HepG2 (cell line): ENCODE results near the gene M1AP. TPM values are rescaled to one million over a fixed set of nuclear protein-coding genes. Genes with fewer than 3 reads are reported as not detected.

Experiments
- CHD2 ChIP-seq: IDR thresholded peaks from 2 replicates; pipeline ENCODE4 v1.6.1; 2011; ENCODE audit warnings: low read depth, low read length, improper control_type of control experiment
- HMG20B ChIP-seq: conservative IDR thresholded peaks from 2 replicates; pipeline ENCODE4 v1.6.1; 2016; ENCODE audit warnings: missing genetic modification reagents, missing compliant biosample characterization
- JUND ChIP-seq: sonication (generic); formaldehyde crosslinking; IDR thresholded peaks from 2 replicates; pipeline ENCODE4 v1.8.0; 2022; ENCODE audit warnings: mild to moderate bottlenecking, missing genetic modification reagents
- KDM1A ChIP-seq: IDR thresholded peaks from 2 replicates; pipeline ENCODE4 v1.6.1; 2016; ENCODE audit warnings: missing compliant biosample characterization
- KLF13 ChIP-seq: sonication (generic); formaldehyde crosslinking; IDR thresholded peaks from 2 replicates; pipeline ENCODE4 v1.4.0; 2020; ENCODE audit warnings: mild to moderate bottlenecking, missing genetic modification reagents
- RAD51 ChIP-seq: fragments of 450-650 bp; IDR thresholded peaks from 2 replicates; pipeline ENCODE4 v1.6.1; 2016; ENCODE audit warnings: borderline replicate concordance
- RARA ChIP-seq: IDR thresholded peaks from 2 replicates; pipeline ENCODE4 v1.6.1; 2016; ENCODE audit warnings: missing genetic modification reagents, missing compliant biosample characterization
- RFX1 ChIP-seq: fragments of 450-650 bp; IDR thresholded peaks from 2 replicates; pipeline ENCODE4 v1.6.1; 2017
- SMAD9 ChIP-seq: sonication (generic); formaldehyde crosslinking; IDR thresholded peaks from 2 replicates; pipeline ENCODE4 v1.5.1; 2020; ENCODE audit warnings: mild to moderate bottlenecking, missing genetic modification reagents
- ZFP1 ChIP-seq: IDR thresholded peaks from 2 replicates; pipeline ENCODE4 v1.6.1; 2016
- ZNF20 ChIP-seq: sonication (generic); formaldehyde crosslinking; IDR thresholded peaks from 2 replicates; pipeline ENCODE4 v1.4.0; 2020; ENCODE audit warnings: mild to moderate bottlenecking, moderate library complexity, missing genetic modification reagents
- ZNF44 ChIP-seq: sonication (generic); formaldehyde crosslinking; IDR thresholded peaks from 2 replicates; pipeline ENCODE4 v1.5.1; 2020; ENCODE audit warnings: mild to moderate bottlenecking, missing genetic modification reagents
- ZNF589 ChIP-seq: sonication (generic); formaldehyde crosslinking; conservative IDR thresholded peaks from 2 replicates; pipeline ENCODE4 v1.8.0; 2022; ENCODE audit warnings: mild to moderate bottlenecking, moderate library complexity, missing genetic modification reagents
- ZNF660 ChIP-seq: sonication (generic); formaldehyde crosslinking; IDR thresholded peaks from 2 replicates; pipeline ENCODE4 v1.5.1; 2020; ENCODE audit warnings: mild to moderate bottlenecking, low read depth, missing genetic modification reagents, borderline replicate concordance
- ZNF777 ChIP-seq: sonication (generic); formaldehyde crosslinking; IDR thresholded peaks from 2 replicates; pipeline ENCODE4 v1.4.0; 2020; ENCODE audit warnings: missing genetic modification reagents
- polyA plus RNA-seq, 8 experiments: library from polyadenylated mRNA; depleted of rRNA in 3 of 8; stranded (reverse) in 7 of 8; unstranded in 1 of 8; fragments of >200 nt; fragmentation: Illumina TruSeq in 4 of 8; extraction: Trizol in 4 of 8; gene quantifications; 2 replicates each; pipeline versions ENCODE4 v1.2.1 to v1.2.3, GENCODE V29; 2011 to 2016; ENCODE audit warnings: low read depth in 4 of 8, missing spikeins in 1 of 8, mixed read lengths in 1 of 8; ENCODE audit not compliant: insufficient read depth in 1 of 8
- total RNA-seq, 5 experiments: library from RNA; depleted of rRNA; stranded (reverse); fragments of >200 nt; fragmentation: Illumina TruSeq; extraction: Trizol; gene quantifications; 2 replicates each; pipeline ENCODE4 v1.2.3, GENCODE V29; 2016; ENCODE audit warnings: low read depth in 1 of 5
- TF ChIP-seq, protein P1 (sequence below): sonication (generic); formaldehyde crosslinking; IDR thresholded peaks from 2 replicates; pipeline ENCODE4 v1.9.0; 2021; ENCODE audit warnings: missing genetic modification reagents, borderline replicate concordance
- TF ChIP-seq, protein P2 (sequence below): sonication (generic); formaldehyde crosslinking; IDR thresholded peaks from 2 replicates; pipeline ENCODE4 v1.4.0; 2020; ENCODE audit warnings: missing genetic modification reagents
- TF ChIP-seq, protein P3 (sequence below): sonication (generic); formaldehyde crosslinking; IDR thresholded peaks from 2 replicates; pipeline ENCODE4 v1.4.0; 2020; ENCODE audit warnings: low read depth, mild to moderate bottlenecking, missing genetic modification reagents
- TF ChIP-seq, protein P4 (sequence below): sonication (generic); formaldehyde crosslinking; IDR thresholded peaks from 2 replicates; pipeline ENCODE4 v1.4.0; 2020; ENCODE audit warnings: missing genetic modification reagents
- TF ChIP-seq, protein P5 (sequence below): sonication (generic); formaldehyde crosslinking; IDR thresholded peaks from 2 replicates; pipeline ENCODE4 v1.5.1; 2020; ENCODE audit warnings: missing genetic modification reagents, mild to moderate bottlenecking, borderline replicate concordance

M1AP gene
- total and polyA plus RNA-seq, 2 of the 13 experiments (the other 11 are each of a cell fraction or from before 2014, with no cell fraction given): not detected

DNA sequence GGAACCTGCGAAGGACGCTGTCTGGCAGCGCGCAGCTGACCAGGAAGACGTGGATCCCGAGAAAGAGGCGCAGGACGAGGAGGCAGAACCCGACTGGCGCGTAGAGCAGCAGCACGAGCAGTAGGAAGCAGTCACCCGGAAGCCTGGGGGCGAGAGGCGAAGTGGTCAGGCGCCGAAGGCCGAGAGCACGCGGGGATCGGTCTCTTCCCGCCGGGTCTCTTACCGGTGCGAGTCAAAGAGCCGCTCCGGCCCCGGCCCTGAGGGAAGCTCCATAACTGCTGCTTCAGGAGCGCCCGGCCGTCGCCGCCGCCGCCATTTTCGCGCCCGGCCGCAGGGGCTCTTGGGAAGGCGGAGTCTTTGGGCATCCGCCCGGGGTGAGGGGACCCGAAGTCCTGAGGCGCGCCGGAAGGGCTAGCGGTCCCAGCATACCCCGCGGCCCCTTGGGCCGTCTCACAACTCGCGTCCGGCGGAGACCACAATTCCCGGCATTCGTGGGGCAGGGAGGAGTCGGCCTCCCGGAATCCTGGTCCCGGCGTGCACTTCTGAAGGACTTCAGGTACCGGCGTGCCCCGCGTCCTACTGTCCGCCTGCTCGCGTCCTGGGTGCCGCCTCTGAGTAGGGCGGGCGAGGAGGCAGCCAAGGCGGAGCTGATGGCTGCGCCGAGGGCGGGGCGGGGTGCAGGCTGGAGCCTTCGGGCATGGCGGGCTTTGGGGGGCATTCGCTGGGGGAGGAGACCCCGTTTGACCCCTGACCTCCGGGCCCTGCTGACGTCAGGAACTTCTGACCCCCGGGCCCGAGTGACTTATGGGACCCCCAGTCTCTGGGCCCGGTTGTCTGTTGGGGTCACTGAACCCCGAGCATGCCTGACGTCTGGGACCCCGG is 118.5 kb downstream of the M1AP start, which contains the start of the genes AUP1 and HTRA2 (continued):
- TF ChIP-seq, protein P1, sequence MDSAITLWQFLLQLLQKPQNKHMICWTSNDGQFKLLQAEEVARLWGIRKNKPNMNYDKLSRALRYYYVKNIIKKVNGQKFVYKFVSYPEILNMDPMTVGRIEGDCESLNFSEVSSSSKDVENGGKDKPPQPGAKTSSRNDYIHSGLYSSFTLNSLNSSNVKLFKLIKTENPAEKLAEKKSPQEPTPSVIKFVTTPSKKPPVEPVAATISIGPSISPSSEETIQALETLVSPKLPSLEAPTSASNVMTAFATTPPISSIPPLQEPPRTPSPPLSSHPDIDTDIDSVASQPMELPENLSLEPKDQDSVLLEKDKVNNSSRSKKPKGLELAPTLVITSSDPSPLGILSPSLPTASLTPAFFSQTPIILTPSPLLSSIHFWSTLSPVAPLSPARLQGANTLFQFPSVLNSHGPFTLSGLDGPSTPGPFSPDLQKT: peak; percentile 24; the same call in 1 of the 2 replicates
- TF ChIP-seq RFX1 (no peak), KDM1A (CRISPR knock-in tag) (no peak), ZNF777 (CRISPR knock-in tag) (0 out of 2 replicates have a peak, but pooled peaks have one; percentile 57), JUND (CRISPR knock-in tag) (peak; percentile 22; the same call in 1 of the 2 replicates), ZNF660 (CRISPR knock-in tag) (peak; percentile 21; the same call in 1 of the 2 replicates), RAD51 (no peak), SMAD9 (CRISPR knock-in tag) (no peak), KLF13 (CRISPR knock-in tag) (no peak), ZFP1 (CRISPR knock-in tag) (no peak; the same call in 1 of the 2 replicates), RARA (CRISPR knock-in tag) (no peak; the same call in none of the 2 replicates), HMG20B (CRISPR knock-in tag) (peak; percentile 15; the same call in 1 of the 2 replicates), CHD2 (peak; percentile 65; the same call in 1 of the 2 replicates), ZNF44 (no peak; the same call in 1 of the 2 replicates), ZNF20 (CRISPR knock-in tag) (peak; percentile 93), ZNF589 (no peak)
- TF ChIP-seq, protein P2, sequence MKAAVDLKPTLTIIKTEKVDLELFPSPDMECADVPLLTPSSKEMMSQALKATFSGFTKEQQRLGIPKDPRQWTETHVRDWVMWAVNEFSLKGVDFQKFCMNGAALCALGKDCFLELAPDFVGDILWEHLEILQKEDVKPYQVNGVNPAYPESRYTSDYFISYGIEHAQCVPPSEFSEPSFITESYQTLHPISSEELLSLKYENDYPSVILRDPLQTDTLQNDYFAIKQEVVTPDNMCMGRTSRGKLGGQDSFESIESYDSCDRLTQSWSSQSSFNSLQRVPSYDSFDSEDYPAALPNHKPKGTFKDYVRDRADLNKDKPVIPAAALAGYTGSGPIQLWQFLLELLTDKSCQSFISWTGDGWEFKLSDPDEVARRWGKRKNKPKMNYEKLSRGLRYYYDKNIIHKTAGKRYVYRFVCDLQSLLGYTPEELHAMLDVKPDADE (CRISPR knock-in tag): no peak
- TF ChIP-seq, protein P3, sequence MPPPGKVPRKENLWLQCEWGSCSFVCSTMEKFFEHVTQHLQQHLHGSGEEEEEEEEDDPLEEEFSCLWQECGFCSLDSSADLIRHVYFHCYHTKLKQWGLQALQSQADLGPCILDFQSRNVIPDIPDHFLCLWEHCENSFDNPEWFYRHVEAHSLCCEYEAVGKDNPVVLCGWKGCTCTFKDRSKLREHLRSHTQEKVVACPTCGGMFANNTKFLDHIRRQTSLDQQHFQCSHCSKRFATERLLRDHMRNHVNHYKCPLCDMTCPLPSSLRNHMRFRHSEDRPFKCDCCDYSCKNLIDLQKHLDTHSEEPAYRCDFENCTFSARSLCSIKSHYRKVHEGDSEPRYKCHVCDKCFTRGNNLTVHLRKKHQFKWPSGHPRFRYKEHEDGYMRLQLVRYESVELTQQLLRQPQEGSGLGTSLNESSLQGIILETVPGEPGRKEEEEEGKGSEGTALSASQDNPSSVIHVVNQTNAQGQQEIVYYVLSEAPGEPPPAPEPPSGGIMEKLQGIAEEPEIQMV: peak; percentile 22
- TF ChIP-seq, protein P4, sequence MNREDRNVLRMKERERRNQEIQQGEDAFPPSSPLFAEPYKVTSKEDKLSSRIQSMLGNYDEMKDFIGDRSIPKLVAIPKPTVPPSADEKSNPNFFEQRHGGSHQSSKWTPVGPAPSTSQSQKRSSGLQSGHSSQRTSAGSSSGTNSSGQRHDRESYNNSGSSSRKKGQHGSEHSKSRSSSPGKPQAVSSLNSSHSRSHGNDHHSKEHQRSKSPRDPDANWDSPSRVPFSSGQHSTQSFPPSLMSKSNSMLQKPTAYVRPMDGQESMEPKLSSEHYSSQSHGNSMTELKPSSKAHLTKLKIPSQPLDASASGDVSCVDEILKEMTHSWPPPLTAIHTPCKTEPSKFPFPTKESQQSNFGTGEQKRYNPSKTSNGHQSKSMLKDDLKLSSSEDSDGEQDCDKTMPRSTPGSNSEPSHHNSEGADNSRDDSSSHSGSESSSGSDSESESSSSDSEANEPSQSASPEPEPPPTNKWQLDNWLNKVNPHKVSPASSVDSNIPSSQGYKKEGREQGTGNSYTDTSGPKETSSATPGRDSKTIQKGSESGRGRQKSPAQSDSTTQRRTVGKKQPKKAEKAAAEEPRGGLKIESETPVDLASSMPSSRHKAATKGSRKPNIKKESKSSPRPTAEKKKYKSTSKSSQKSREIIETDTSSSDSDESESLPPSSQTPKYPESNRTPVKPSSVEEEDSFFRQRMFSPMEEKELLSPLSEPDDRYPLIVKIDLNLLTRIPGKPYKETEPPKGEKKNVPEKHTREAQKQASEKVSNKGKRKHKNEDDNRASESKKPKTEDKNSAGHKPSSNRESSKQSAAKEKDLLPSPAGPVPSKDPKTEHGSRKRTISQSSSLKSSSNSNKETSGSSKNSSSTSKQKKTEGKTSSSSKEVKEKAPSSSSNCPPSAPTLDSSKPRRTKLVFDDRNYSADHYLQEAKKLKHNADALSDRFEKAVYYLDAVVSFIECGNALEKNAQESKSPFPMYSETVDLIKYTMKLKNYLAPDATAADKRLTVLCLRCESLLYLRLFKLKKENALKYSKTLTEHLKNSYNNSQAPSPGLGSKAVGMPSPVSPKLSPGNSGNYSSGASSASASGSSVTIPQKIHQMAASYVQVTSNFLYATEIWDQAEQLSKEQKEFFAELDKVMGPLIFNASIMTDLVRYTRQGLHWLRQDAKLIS: no peak
- TF ChIP-seq, protein P5, sequence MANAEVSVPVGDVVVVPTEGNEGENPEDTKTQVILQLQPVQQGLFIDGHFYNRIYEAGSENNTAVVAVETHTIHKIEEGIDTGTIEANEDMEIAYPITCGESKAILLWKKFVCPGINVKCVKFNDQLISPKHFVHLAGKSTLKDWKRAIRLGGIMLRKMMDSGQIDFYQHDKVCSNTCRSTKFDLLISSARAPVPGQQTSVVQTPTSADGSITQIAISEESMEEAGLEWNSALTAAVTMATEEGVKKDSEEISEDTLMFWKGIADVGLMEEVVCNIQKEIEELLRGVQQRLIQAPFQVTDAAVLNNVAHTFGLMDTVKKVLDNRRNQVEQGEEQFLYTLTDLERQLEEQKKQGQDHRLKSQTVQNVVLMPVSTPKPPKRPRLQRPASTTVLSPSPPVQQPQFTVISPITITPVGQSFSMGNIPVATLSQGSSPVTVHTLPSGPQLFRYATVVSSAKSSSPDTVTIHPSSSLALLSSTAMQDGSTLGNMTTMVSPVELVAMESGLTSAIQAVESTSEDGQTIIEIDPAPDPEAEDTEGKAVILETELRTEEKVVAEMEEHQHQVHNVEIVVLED (CRISPR knock-in tag): peak; percentile 95
